ENCODE measurements around the gene ZBTB46.

The ZBTB46 gene

GRCh38 chr20:63839620-63840019 lies 8.6 kb upstream of the ZBTB46 start:
- H3K9me3 ChIP-seq (ENCODE audit: control insufficient read depth in 5 of 5, low read length in 5 of 5), result no peaks in the 10 kb centered on the region
- peaks cover 2 to 16% (median 10%) of the 10 kb centered on the region in 5 donors for H3K27me3 ChIP-seq (ENCODE audit: control insufficient read depth in 5 of 5, insufficient read depth in 4 of 5, low read length in 5 of 5)
- no peak overlapping the region for H3K27ac ChIP-seq (ENCODE audit: low read depth, low read length)
- H3K9ac ChIP-seq (ENCODE audit: low read length in 5 of 5), result no peak overlapping the region
- no peak overlapping the region for H3K4me3 ChIP-seq (ENCODE audit: low read depth in 1 of 5, low read length in 5 of 5)
- no peaks in the 10 kb centered on the region for H3K36me3 ChIP-seq (ENCODE audit: control insufficient read depth in 5 of 5, insufficient read depth in 5 of 5, low read length in 5 of 5)
- H3K4me1 ChIP-seq (ENCODE audit: control insufficient read depth in 5 of 5, insufficient read depth in 5 of 5, low read length in 5 of 5), result peaks cover 0 to 39% (median 29%) of the 10 kb centered on the region in 5 donors

- no peak overlapping the region for H3K9ac ChIP-seq (ENCODE audit: low read length in 5 of 5)
- H3K36me3 ChIP-seq (ENCODE audit: control insufficient read depth in 5 of 5, insufficient read depth in 5 of 5, low read length in 5 of 5), result no peaks in the 10 kb centered on the region
- H3K9me3 ChIP-seq (ENCODE audit: control insufficient read depth in 5 of 5, low read length in 5 of 5), result no peaks in the 10 kb centered on the region
- H3K4me1 ChIP-seq (ENCODE audit: control insufficient read depth in 5 of 5, insufficient read depth in 5 of 5, low read length in 5 of 5), result peaks cover 0 to 45% (median 34%) of the 10 kb centered on the region in 5 donors
- H3K27me3 ChIP-seq (ENCODE audit: control insufficient read depth in 5 of 5, insufficient read depth in 4 of 5, low read length in 5 of 5), result peaks cover 0 to 3% (median 0%) of the 10 kb centered on the region in 5 donors
- H3K4me3 ChIP-seq (ENCODE audit: low read depth in 1 of 5, low read length in 5 of 5), result no peak overlapping the region
- no peak overlapping the region for H3K27ac ChIP-seq (ENCODE audit: low read depth, low read length)
Observed at GRCh38 chr20:63837479-63837878, 6.4 kb upstream of the ZBTB46 start.

GRCh38 chr20:63836458-63837344 lies 5.6 kb upstream of the ZBTB46 start:
- H3K36me3 ChIP-seq (ENCODE audit: control insufficient read depth in 5 of 5, insufficient read depth in 5 of 5, low read length in 5 of 5), result no peaks in the 10 kb centered on the region
- peaks cover 0 to 50% (median 42%) of the 10 kb centered on the region in 5 donors for H3K4me1 ChIP-seq (ENCODE audit: control insufficient read depth in 5 of 5, insufficient read depth in 5 of 5, low read length in 5 of 5)
- peaks cover 0 to 3% (median 0%) of the 10 kb centered on the region in 5 donors for H3K27me3 ChIP-seq (ENCODE audit: control insufficient read depth in 5 of 5, insufficient read depth in 4 of 5, low read length in 5 of 5)
- no peak overlapping the region for H3K9ac ChIP-seq (ENCODE audit: low read length in 5 of 5)
- H3K4me3 ChIP-seq (ENCODE audit: low read depth in 1 of 5, low read length in 5 of 5), result no peak overlapping the region
- H3K9me3 ChIP-seq (ENCODE audit: control insufficient read depth in 5 of 5, low read length in 5 of 5), result no peaks in the 10 kb centered on the region
- no peak overlapping the region for H3K27ac ChIP-seq (ENCODE audit: low read depth, low read length)

- Histone ChIP-seq H3K27ac (ENCODE audit: low read depth, low read length) (no peak overlapping the region), H3K36me3 (ENCODE audit: control insufficient read depth in 5 of 5, insufficient read depth in 5 of 5, low read length in 5 of 5) (no peaks in the 10 kb centered on the region), H3K4me3 (ENCODE audit: low read depth in 1 of 5, low read length in 5 of 5) (no peak overlapping the region), H3K27me3 (ENCODE audit: control insufficient read depth in 5 of 5, insufficient read depth in 4 of 5, low read length in 5 of 5) (peaks cover 0 to 3% (median 0%) of the 10 kb centered on the region in 5 donors), H3K9me3 (ENCODE audit: control insufficient read depth in 5 of 5, low read length in 5 of 5) (no peaks in the 10 kb centered on the region), H3K4me1 (ENCODE audit: control insufficient read depth in 5 of 5, insufficient read depth in 5 of 5, low read length in 5 of 5) (peaks cover 0 to 52% (median 42%) of the 10 kb centered on the region in 5 donors), H3K9ac (ENCODE audit: low read length in 5 of 5) (peak overlapping the region in 1 of 5 donors; percentile 17)
Observed at GRCh38 chr20:63835021-63835858, 4.2 kb upstream of the ZBTB46 start.

- H3K9ac ChIP-seq (ENCODE audit: low read length in 5 of 5), result no peak overlapping the region
- H3K27ac ChIP-seq (ENCODE audit: low read depth, low read length), result no peak overlapping the region
- no peak overlapping the region for H3K4me3 ChIP-seq (ENCODE audit: low read depth in 1 of 5, low read length in 5 of 5)
- H3K4me1 ChIP-seq (ENCODE audit: control insufficient read depth in 5 of 5, insufficient read depth in 5 of 5, low read length in 5 of 5), result peaks cover 0 to 59% (median 49%) of the 10 kb centered on the region in 5 donors
- H3K9me3 ChIP-seq (ENCODE audit: control insufficient read depth in 5 of 5, low read length in 5 of 5), result no peaks in the 10 kb centered on the region
- peaks cover 0 to 7% (median 0%) of the 10 kb centered on the region in 5 donors for H3K27me3 ChIP-seq (ENCODE audit: control insufficient read depth in 5 of 5, insufficient read depth in 4 of 5, low read length in 5 of 5)
- no peaks in the 10 kb centered on the region for H3K36me3 ChIP-seq (ENCODE audit: control insufficient read depth in 5 of 5, insufficient read depth in 5 of 5, low read length in 5 of 5)
Observed at GRCh38 chr20:63834491-63834880, 3.4 kb upstream of the ZBTB46 start.

- Histone ChIP-seq H3K4me1 (ENCODE audit: control insufficient read depth in 5 of 5, insufficient read depth in 5 of 5, low read length in 5 of 5) (peaks cover 0 to 63% (median 50%) of the 10 kb centered on the region in 5 donors), H3K27ac (ENCODE audit: low read depth, low read length) (no peak overlapping the region), H3K27me3 (ENCODE audit: control insufficient read depth in 5 of 5, insufficient read depth in 4 of 5, low read length in 5 of 5) (peaks cover 0 to 12% (median 0%) of the 10 kb centered on the region in 5 donors), H3K36me3 (ENCODE audit: control insufficient read depth in 5 of 5, insufficient read depth in 5 of 5, low read length in 5 of 5) (no peaks in the 10 kb centered on the region), H3K9me3 (ENCODE audit: control insufficient read depth in 5 of 5, low read length in 5 of 5) (no peaks in the 10 kb centered on the region), H3K9ac (ENCODE audit: low read length in 5 of 5) (no peak overlapping the region), H3K4me3 (ENCODE audit: low read depth in 1 of 5, low read length in 5 of 5) (no peak overlapping the region)
Observed at GRCh38 chr20:63833776-63834490, 2.9 kb upstream of the ZBTB46 start.

GRCh38 chr20:63831993-63832686 lies 1.1 kb upstream of the ZBTB46 start:
- no peaks in the 10 kb centered on the region for H3K36me3 ChIP-seq (ENCODE audit: control insufficient read depth in 5 of 5, insufficient read depth in 5 of 5, low read length in 5 of 5)
- H3K27ac ChIP-seq (ENCODE audit: low read depth, low read length), result no peak overlapping the region
- H3K4me1 ChIP-seq (ENCODE audit: control insufficient read depth in 5 of 5, insufficient read depth in 5 of 5, low read length in 5 of 5), result peaks cover 0 to 61% (median 41%) of the 10 kb centered on the region in 5 donors
- peaks cover 0 to 15% (median 0%) of the 10 kb centered on the region in 5 donors for H3K27me3 ChIP-seq (ENCODE audit: control insufficient read depth in 5 of 5, insufficient read depth in 4 of 5, low read length in 5 of 5)
- no peaks in the 10 kb centered on the region for H3K9me3 ChIP-seq (ENCODE audit: control insufficient read depth in 5 of 5, low read length in 5 of 5)
- no peak overlapping the region for H3K9ac ChIP-seq (ENCODE audit: low read length in 5 of 5)
- peak overlapping the region in 4 of 5 donors; percentile 57 to 65 (median 60) for H3K4me3 ChIP-seq (ENCODE audit: low read depth in 1 of 5, low read length in 5 of 5)

- no peaks in the 10 kb centered on the region for H3K36me3 ChIP-seq (ENCODE audit: control insufficient read depth in 5 of 5, insufficient read depth in 5 of 5, low read length in 5 of 5)
- no peaks in the 10 kb centered on the region for H3K9me3 ChIP-seq (ENCODE audit: control insufficient read depth in 5 of 5, low read length in 5 of 5)
- peak overlapping the region in 4 of 5 donors; percentile 57 to 65 (median 60) for H3K4me3 ChIP-seq (ENCODE audit: low read depth in 1 of 5, low read length in 5 of 5)
- peaks cover 2 to 62% (median 38%) of the 10 kb centered on the region in 5 donors for H3K4me1 ChIP-seq (ENCODE audit: control insufficient read depth in 5 of 5, insufficient read depth in 5 of 5, low read length in 5 of 5)
- H3K9ac ChIP-seq (ENCODE audit: low read length in 5 of 5), result peak overlapping the region in 1 of 5 donors; percentile 55
- H3K27me3 ChIP-seq (ENCODE audit: control insufficient read depth in 5 of 5, insufficient read depth in 4 of 5, low read length in 5 of 5), result peaks cover 0 to 15% (median 3%) of the 10 kb centered on the region in 5 donors
- no peak overlapping the region for H3K27ac ChIP-seq (ENCODE audit: low read depth, low read length)
Observed at GRCh38 chr20:63831646-63831992, 555 bp upstream of the ZBTB46 start.

All from subcutaneous abdominal adipose tissue (tissue), 5 donors.